ENCODE results near the gene DUS4L. TPM values are rescaled to one million over a fixed set of nuclear protein-coding genes. Genes with fewer than 3 reads are reported as not detected.
"Not testable (repeated sequence)": the region's sequence is repeated elsewhere in the genome, so short reads cannot be mapped to it uniquely, and the experiment has no call there.

Gene DUS4L
- total and polyA plus RNA-seq, 8 donors = 4.0 to 14.5 (median 6.5) TPM; not detected in 2

- no peak for DNase-seq
- TF ChIP-seq POLR2AphosphoS5 (IDR thresholded peaks at IDR 0.05) (no peak), POLR2A (IDR thresholded peaks at IDR 0.05) (no peak), CTCF (IDR thresholded peaks at IDR 0.05) (no peak), EP300 (IDR thresholded peaks at IDR 0.05) (no peak)
- intact Hi-C loops (cut with DNase I; ENCODE audit: low total_unique reads) = no loop called here
- Histone ChIP-seq H3K9me3 (no peaks in the 10 kb centered on the region), H3K4me3 (no peak overlapping the region), H3K4me1 (no peaks in the 10 kb centered on the region), H3K27me3 (no peaks in the 10 kb centered on the region), H3K36me3 (peaks cover 0 to 15% (median 13%) of the 10 kb centered on the region in 4 donors), H3K27ac (no peak overlapping the region)
These were observed 33.0 kb upstream of the DUS4L start for GRCh38 chr7:107530751-107531150.

GRCh38 chr7:107534139-107534538 lies 29.6 kb upstream of the DUS4L start:
- TF ChIP-seq CTCF (IDR thresholded peaks at IDR 0.05) (no peak), POLR2A (IDR thresholded peaks at IDR 0.05) (no peak), POLR2AphosphoS5 (IDR thresholded peaks at IDR 0.05) (no peak), EP300 (IDR thresholded peaks at IDR 0.05) (no peak)
- Histone ChIP-seq H3K9me3 (no peaks in the 10 kb centered on the region), H3K27me3 (no peaks in the 10 kb centered on the region), H3K36me3 (peaks cover 0 to 27% (median 6%) of the 10 kb centered on the region in 4 donors), H3K4me3 (no peak overlapping the region), H3K27ac (no peak overlapping the region), H3K4me1 (peaks cover 0 to 6% (median 2%) of the 10 kb centered on the region in 4 donors)
- intact Hi-C loops (cut with DNase I; ENCODE audit: low total_unique reads) = no loop called here
- no peak for DNase-seq

GRCh38 chr7:107537228-107537627 lies 26.5 kb upstream of the DUS4L start:
- intact Hi-C loops (cut with DNase I; ENCODE audit: low total_unique reads); H3K4me3 ChIP-seq; H3K9me3 ChIP-seq; H3K27me3 ChIP-seq; DNase-seq; H3K4me1 ChIP-seq: not testable (repeated sequence)
- peaks cover 0 to 29% (median 25%) of the 10 kb centered on the region in 4 donors for H3K36me3 ChIP-seq
- H3K27ac ChIP-seq = peak overlapping the region in 1 of 5 donors; percentile 9
- 75 to 92% (median 83%) methylated on average over 4 of the region's 4 CpGs for WGBS, 5 donors

GRCh38 chr7:107538001-107538400 lies 25.8 kb upstream of the DUS4L start:
- intact Hi-C loops (cut with DNase I; ENCODE audit: low total_unique reads) = no loop called here
- Histone ChIP-seq H3K27me3 (no peaks in the 10 kb centered on the region), H3K9me3 (no peaks in the 10 kb centered on the region), H3K4me1 (peaks cover 0 to 6% (median 2%) of the 10 kb centered on the region in 4 donors), H3K27ac (peak overlapping the region in 2 of 5 donors; percentile 9 to 39), H3K36me3 (peaks cover 0 to 36% (median 31%) of the 10 kb centered on the region in 4 donors), H3K4me3 (no peak overlapping the region)
- WGBS, 5 donors = 17 to 53% (median 33%) methylated on average over 2 of the region's 2 CpGs
- DNase-seq = peak; percentile 75 to 79
- TF ChIP-seq POLR2A (IDR thresholded peaks at IDR 0.05) (no peak), CTCF (IDR thresholded peaks at IDR 0.05) (no peak), EP300 (IDR thresholded peaks at IDR 0.05) (no peak), POLR2AphosphoS5 (IDR thresholded peaks at IDR 0.05) (peak in 1 of 3 donors; percentile 57)

- Histone ChIP-seq H3K27me3 (no peaks in the 10 kb centered on the region), H3K36me3 (peaks cover 24 to 74% (median 68%) of the 10 kb centered on the region in 4 donors), H3K4me1 (peaks cover 0 to under 1% (median 0%) of the 10 kb centered on the region in 4 donors), H3K27ac (no peak overlapping the region), H3K9me3 (peaks cover 0 to 16% (median 8%) of the 10 kb centered on the region in 4 donors), H3K4me3 (no peak overlapping the region)
- DNase-seq = no peak
- intact Hi-C loops (cut with DNase I; ENCODE audit: low total_unique reads) = no loop called here
- WGBS, 5 donors = 69 to 96% (median 94%) methylated on average over 2 to 5 of the region's 5 CpGs
- TF ChIP-seq CTCF (IDR thresholded peaks at IDR 0.05) (no peak), POLR2AphosphoS5 (IDR thresholded peaks at IDR 0.05) (no peak), EP300 (IDR thresholded peaks at IDR 0.05) (no peak), POLR2A (IDR thresholded peaks at IDR 0.05) (no peak)
These were observed 20.3 kb upstream of the DUS4L start for GRCh38 chr7:107543338-107543993.
